ENCODE data around the gene UIMC1.

DNA sequence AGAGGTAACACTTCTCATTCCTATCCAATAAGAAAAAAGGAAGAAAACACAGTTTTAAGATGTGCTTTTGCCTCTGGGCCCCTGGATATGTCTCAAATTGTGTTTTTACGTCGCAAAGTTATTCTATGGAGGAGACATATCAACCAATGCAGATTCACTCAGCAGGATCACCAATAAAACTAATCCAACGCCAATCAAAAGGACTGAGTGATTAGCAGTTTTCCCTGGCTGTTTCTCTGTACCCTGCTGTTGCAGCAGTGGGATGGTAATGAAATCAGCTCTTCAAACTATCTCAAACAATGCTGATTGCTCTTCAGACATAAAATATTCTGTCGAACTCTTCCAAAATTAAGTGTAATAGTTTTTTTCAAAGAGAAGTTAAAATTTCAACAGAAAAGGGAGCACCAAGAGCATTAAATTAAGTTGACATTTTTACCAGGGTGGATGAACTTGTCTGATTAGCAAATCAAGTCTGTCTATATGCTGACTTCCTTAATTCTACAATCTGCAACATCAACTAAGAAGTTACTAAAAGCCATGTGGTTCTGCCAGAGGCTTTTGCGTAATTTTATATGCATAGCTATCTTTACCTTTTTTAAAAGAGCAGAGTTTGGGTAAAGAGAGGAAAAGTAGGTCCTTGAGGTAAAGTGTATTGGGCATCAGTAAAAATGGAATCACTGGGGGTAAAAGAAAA lies 97.8 kb downstream of the UIMC1 start:
- no peak for TF ChIP-seq CTCF (IDR thresholded peaks at IDR 0.05)
- no peak for TF ChIP-seq POLR2A (IDR thresholded peaks at IDR 0.05)

Data from right lobe of liver (tissue), 4 donors.